Endothelial cell of umbilical vein (primary cell): ENCODE results near the gene ODAPH. TPM values are rescaled to one million over a fixed set of nuclear protein-coding genes. Genes with fewer than 3 reads are reported as not detected.

ENCODE experiments used
- BruUV-seq: library from RNA; stranded (reverse); fragments of 400-500 nt; replicated peaks from 2 replicates; lab custom pipeline; 2021; lab: Mats Ljungman, UMichigan
- CTCF ChIA-PET: fragments of 300-600, 350-600 bp; sonication (Branson Sonifier 250); formaldehyde crosslinking; loops from one replicate; lab custom pipeline; 2021; ENCODE audit warnings: antibody characterized with exemption, inconsistent platforms; lab: Charles Lee
- POLR2A ChIA-PET: fragments of 300-600, 350-600 bp; sonication (Branson Sonifier 250); formaldehyde crosslinking; loops from one replicate; lab custom pipeline; 2021; ENCODE audit warnings: antibody characterized with exemption, inconsistent platforms; lab: Charles Lee
- DNase-seq: peaks from one replicate; pipeline ENCODE4 v3.0.0-alpha.2; 2011; ENCODE audit warnings: low read depth, low spot score
- FAIRE-seq: peaks from 2 replicates; lab custom pipeline; 2011; peaks lifted over from hg19 to GRCh38; lab: Jason Lieb, UNC
- H2AFZ ChIP-seq: 2 replicates; pipeline ENCODE4 v1.6.0; 2012; ENCODE audit warnings: low read depth, low read length, control low read depth, inconsistent platforms
- H3K27ac ChIP-seq: 2 replicates; pipeline ENCODE4 v1.5.1; 2011; ENCODE audit warnings: low read depth, mild to moderate bottlenecking, control low read depth, low read length, moderate library complexity; ENCODE audit not compliant: insufficient read depth
- H3K27me3 ChIP-seq, 2 experiments: 2 replicates each; pipeline versions ENCODE4 v1.6.0 to v1.6.1; 2011; ENCODE audit warnings: low read length in 2 of 2, mixed read lengths in 1 of 2; ENCODE audit not compliant: control insufficient read depth in 2 of 2, insufficient read depth in 2 of 2
- H3K36me3 ChIP-seq, 2 experiments: 2 replicates in 1 of 2; 3 replicates in 1 of 2; pipeline ENCODE4 v1.5.1; 2011; ENCODE audit warnings: low read length in 2 of 2, mild to moderate bottlenecking in 1 of 2, moderate library complexity in 1 of 2; ENCODE audit not compliant: control insufficient read depth in 2 of 2, insufficient read depth in 2 of 2; ENCODE audit errors: extremely low read depth in 1 of 2
- H3K4me1 ChIP-seq: 3 replicates; pipeline ENCODE4 v1.5.1; 2011; ENCODE audit warnings: mild to moderate bottlenecking, low read length; ENCODE audit not compliant: control insufficient read depth, insufficient read depth; ENCODE audit errors: extremely low read depth
- H3K4me2 ChIP-seq: 2 replicates; pipeline ENCODE4 v1.6.1; 2011; ENCODE audit warnings: low read length, control low read depth, mixed read lengths; ENCODE audit not compliant: insufficient read depth
- H3K4me3 ChIP-seq, 3 experiments: fragments of 200-600 bp in 1 of 3; sonication (generic), shearing (Covaris generic) in 1 of 3; replicated peaks in 1 of 3; 2 replicates each; pipeline ENCODE4 v1.5.1; 2011 to 2016; ENCODE audit warnings: control low read depth in 3 of 3, low read length in 3 of 3, mild to moderate bottlenecking in 2 of 3, inconsistent platforms in 1 of 3, low read depth in 1 of 3, moderate library complexity in 1 of 3; ENCODE audit not compliant: insufficient read depth in 1 of 3
- H3K79me2 ChIP-seq: 2 replicates; pipeline ENCODE4 v1.6.0; 2012; ENCODE audit warnings: low read length, inconsistent platforms; ENCODE audit not compliant: control insufficient read depth, insufficient read depth
- H3K9ac ChIP-seq: replicated peaks from 2 replicates; pipeline ENCODE3; 2011; ENCODE audit warnings: low read length, control low read depth; ENCODE audit not compliant: insufficient read depth; ENCODE audit errors: extremely low read depth
- H3K9me1 ChIP-seq: replicated peaks from 3 replicates; pipeline ENCODE4 v1.6.0; 2011; ENCODE audit warnings: mild to moderate bottlenecking, low read length; ENCODE audit not compliant: control insufficient read depth, insufficient read depth; ENCODE audit errors: extremely low read depth
- H3K9me3 ChIP-seq: replicated peaks from 2 replicates; pipeline ENCODE4 v1.5.1; 2012; ENCODE audit warnings: low read length, inconsistent platforms; ENCODE audit not compliant: control insufficient read depth, insufficient read depth
- H4K20me1 ChIP-seq: replicated peaks from 2 replicates; pipeline ENCODE3; 2011; ENCODE audit warnings: mild to moderate bottlenecking, low read length; ENCODE audit not compliant: control insufficient read depth, insufficient read depth; ENCODE audit errors: extremely low read depth
- EZH2 ChIP-seq: IDR thresholded peaks from 2 replicates; pipeline ENCODE4 v1.6.1; 2012; ENCODE audit warnings: borderline replicate concordance, low read depth, mild to moderate bottlenecking, moderate library complexity, low read length, inconsistent platforms; ENCODE audit not compliant: severe bottlenecking
- FOS ChIP-seq: IDR thresholded peaks from 2 replicates; pipeline ENCODE4 v1.6.1; 2011; ENCODE audit warnings: mild to moderate bottlenecking, low read length, moderate library complexity, borderline replicate concordance; ENCODE audit not compliant: insufficient read depth
- GATA2 ChIP-seq: IDR thresholded peaks from 2 replicates; pipeline ENCODE4 v1.7.0; 2011; ENCODE audit warnings: low read depth, mild to moderate bottlenecking, moderate library complexity, mixed read lengths, low read length; ENCODE audit not compliant: insufficient read length, insufficient read depth
- JUN ChIP-seq: IDR thresholded peaks from 2 replicates; pipeline ENCODE4 v1.6.1; 2011; ENCODE audit warnings: borderline replicate concordance, low read depth; ENCODE audit not compliant: insufficient read length, insufficient read depth
- POLR2AphosphoS5 ChIP-seq: IDR thresholded peaks from 2 replicates; pipeline ENCODE4 v1.6.1; 2012; ENCODE audit warnings: low read depth, mild to moderate bottlenecking, control low read depth, low read length, moderate library complexity; ENCODE audit not compliant: insufficient read depth
- dilution Hi-C: fragments of 300-500 bp; cut with MboI; formaldehyde crosslinking; loops from one replicate; pipeline ENCODE4 v1.15.0; 2019; ENCODE audit warnings: low sequenced_read_pairs; ENCODE audit not compliant: extremely low pct_ligation_motif_present
- intact Hi-C: fragments of 100-400 bp; cut with micrococcal nuclease; formaldehyde crosslinking; loops from one replicate; pipeline ENCODE4 v1.10.0; 2022
- polyA plus RNA-seq, 4 experiments: library from polyadenylated mRNA; depleted of rRNA in 3 of 4; stranded (reverse) in 3 of 4; unstranded in 1 of 4; fragments of >200 nt; gene quantifications; 2 replicates each; pipeline versions ENCODE4 v1.2.1 to v1.2.3, GENCODE V29; 2011 to 2012; ENCODE audit warnings: missing spikeins in 1 of 4
- total RNA-seq: library from RNA; stranded (reverse); gene quantifications from 2 replicates; pipeline ENCODE4 v1.2.3, GENCODE V29; 2021
- TF ChIP-seq, protein P1 (sequence below): IDR thresholded peaks from 2 replicates; pipeline ENCODE4 v1.6.1; 2011; ENCODE audit not compliant: insufficient read depth, insufficient read length

The ODAPH gene
- total and polyA plus RNA-seq, 2 donors (not counting 3 experiments of a cell fraction or from before 2014, with no cell fraction given): not detected

DNA sequence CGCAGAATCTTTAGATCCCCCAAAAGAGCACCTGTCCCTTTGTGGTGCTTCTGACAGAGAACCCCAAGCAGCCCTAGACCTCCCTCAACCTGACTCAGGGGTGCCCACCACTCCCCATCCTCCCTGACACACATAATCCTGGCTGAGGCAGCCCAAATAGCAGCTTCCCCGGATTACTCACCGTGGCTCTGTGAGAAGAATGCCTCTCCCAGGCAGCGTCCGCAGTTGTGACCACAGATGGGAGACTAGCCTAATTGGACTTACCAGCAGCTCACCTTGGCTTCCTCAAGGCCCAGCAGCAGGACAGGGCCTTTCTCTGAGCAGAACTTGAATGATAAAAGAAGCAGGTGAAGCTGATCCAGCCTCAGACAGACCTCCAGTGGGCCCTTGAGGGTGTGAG is 10.3 kb upstream of the ODAPH start:
- POLR2A ChIA-PET: no interaction called here
- H3K27ac ChIP-seq: no peak overlapping the region
- intact Hi-C loops (no loop called here), dilution Hi-C loops (no loop called here)
- no peaks in the 10 kb centered on the region for H3K9me1 ChIP-seq
- H3K9ac ChIP-seq: no peak overlapping the region
- H3K27me3 ChIP-seq: no peaks in the 10 kb centered on the region
- H3K36me3 ChIP-seq: no peaks in the 10 kb centered on the region
- TF ChIP-seq POLR2AphosphoS5: no peak
- BruUV-seq: no TSS peak
- no peak for FAIRE-seq
- H3K4me3 ChIP-seq: no peak overlapping the region
- no peaks in the 10 kb centered on the region for H3K79me2 ChIP-seq
- H3K9me3 ChIP-seq: no peaks in the 10 kb centered on the region
- no peak overlapping the region for H3K4me2 ChIP-seq
- no peaks in the 10 kb centered on the region for H3K4me1 ChIP-seq
- no peak overlapping the region for H2AFZ ChIP-seq
- H4K20me1 ChIP-seq: no peaks in the 10 kb centered on the region
- no peak for DNase-seq
- CTCF ChIA-PET: no interaction called here

DNA sequence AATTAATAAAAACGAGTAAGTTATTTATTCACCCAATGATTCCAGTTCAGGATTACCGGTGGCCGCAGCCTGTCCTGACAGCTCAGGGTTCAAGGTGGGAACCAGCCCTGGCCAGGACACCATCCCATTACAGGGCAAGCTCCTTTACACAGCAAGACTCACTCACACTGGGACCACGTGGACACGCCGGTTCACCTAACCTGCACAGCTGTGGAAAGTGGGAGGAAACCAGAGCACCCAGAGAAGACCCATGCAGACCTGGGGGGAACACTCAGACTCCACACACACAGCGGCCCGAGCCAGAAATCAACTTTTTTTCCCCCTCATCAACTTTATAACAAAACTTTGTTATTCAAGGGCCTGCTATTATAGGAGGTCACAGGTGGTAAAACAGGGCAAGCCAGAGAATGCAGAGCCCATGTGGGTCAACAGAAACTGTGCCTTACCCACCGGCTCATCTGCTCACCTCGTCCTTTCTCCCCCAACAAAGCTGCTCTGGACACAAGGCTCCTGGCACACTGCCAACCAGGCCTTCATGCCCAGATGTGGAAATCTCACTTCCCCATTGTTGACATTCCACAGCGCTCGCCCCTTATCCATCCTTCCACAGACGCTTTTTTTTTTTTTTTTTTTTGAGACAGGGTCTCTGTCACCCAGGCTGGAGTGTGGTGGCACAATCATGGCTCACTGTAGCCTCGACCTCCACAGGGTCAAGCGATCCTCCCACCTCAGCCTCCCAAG is 8.0 kb upstream of the ODAPH start:
- H3K36me3 ChIP-seq: no peaks in the 10 kb centered on the region
- dilution Hi-C loops: no loop called here
- TF ChIP-seq, protein P1, sequence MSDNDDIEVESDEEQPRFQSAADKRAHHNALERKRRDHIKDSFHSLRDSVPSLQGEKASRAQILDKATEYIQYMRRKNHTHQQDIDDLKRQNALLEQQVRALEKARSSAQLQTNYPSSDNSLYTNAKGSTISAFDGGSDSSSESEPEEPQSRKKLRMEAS: no peak
- TF ChIP-seq GATA2: no peak
- TF ChIP-seq FOS: no peak
- no peak for TF ChIP-seq POLR2AphosphoS5
- TF ChIP-seq EZH2: no peak
- TF ChIP-seq JUN: no peak
- no peak overlapping the region for H3K27ac ChIP-seq
- H3K27me3 ChIP-seq: no peaks in the 10 kb centered on the region
- H3K9ac ChIP-seq: no peak overlapping the region
- FAIRE-seq (no peak), DNase-seq (no peak)
- no peaks in the 10 kb centered on the region for H3K9me1 ChIP-seq
- no TSS peak for BruUV-seq
- no peaks in the 10 kb centered on the region for H3K79me2 ChIP-seq
- ChIA-PET CTCF (no interaction called here), POLR2A (interaction anchor here (0.7 kb wide), 1 partner anchor 748 kb away, joined by 3 read pairs; no protein-coding TSS in a partner anchor)
- H3K4me1 ChIP-seq: no peaks in the 10 kb centered on the region
- H2AFZ ChIP-seq: no peak overlapping the region
- no peaks in the 10 kb centered on the region for H4K20me1 ChIP-seq
- H3K9me3 ChIP-seq: no peaks in the 10 kb centered on the region
- no peak overlapping the region for H3K4me2 ChIP-seq
- no peak overlapping the region for H3K4me3 ChIP-seq
- intact Hi-C loops: no loop called here
